Testis (tissue), 2 donors: ENCODE data around the gene CHST9.
"Not testable (repeated sequence)": the region's sequence is repeated elsewhere in the genome, so short reads cannot be mapped to it uniquely, and the experiment has no call there.

Source experiments
- CTCF ChIP-seq, 3 experiments: fragments of 450-650 bp in 2 of 3; fragments of 200-600 bp in 1 of 3; sonication (generic) in 1 of 3; IDR thresholded peaks; one replicate each; pipeline ENCODE4 v1.5.1; 2016 to 2019; ENCODE audit warnings: antibody characterized with exemption in 3 of 3, mild to moderate bottlenecking in 2 of 3, moderate library complexity in 1 of 3
- POLR2A ChIP-seq: fragments of 450-650 bp; IDR thresholded peaks from one replicate; pipeline ENCODE4 v1.6.1; 2017; ENCODE audit warnings: antibody characterized with exemption, mild to moderate bottlenecking, moderate library complexity

DNA sequence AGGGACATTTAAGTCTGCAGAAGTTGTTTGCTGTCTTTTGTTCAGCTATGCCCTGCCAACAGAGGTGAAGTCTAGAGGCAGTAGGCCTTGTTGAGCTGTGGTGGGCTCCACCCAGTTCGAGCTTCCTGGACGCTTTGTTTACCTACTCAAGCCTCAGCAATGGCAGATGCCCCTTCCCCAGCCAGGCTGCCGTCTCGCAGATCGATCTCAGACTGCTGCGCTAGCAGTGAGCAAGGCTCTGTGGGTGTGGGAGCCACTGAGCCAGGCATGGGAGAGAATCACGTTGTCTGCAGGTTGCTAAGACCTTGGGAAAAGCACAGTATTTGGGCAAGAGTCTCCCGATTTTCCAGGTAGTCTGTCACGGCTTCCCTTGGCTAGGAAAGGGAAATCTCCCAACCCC lies 91.8 kb downstream of the CHST9 start:
- TF ChIP-seq CTCF (IDR thresholded peaks at IDR 0.05); POLR2A: not testable (repeated sequence)
